Measurements from ENCODE around the gene SERTAD2. TPM values are rescaled to one million over a fixed set of nuclear protein-coding genes. Genes with fewer than 3 reads are reported as not detected.
A peak's percentile ranks its signal among the peaks of the same experiment; 100 is the strongest.

Gene SERTAD2
- total RNA-seq, 1 donor from 2014 or later: 21.3 TPM

GRCh38 chr2:64607381-64608304 is 46.1 kb downstream of the SERTAD2 start:
- no peak for DNase-seq (ENCODE audit: low read depth)

DNA sequence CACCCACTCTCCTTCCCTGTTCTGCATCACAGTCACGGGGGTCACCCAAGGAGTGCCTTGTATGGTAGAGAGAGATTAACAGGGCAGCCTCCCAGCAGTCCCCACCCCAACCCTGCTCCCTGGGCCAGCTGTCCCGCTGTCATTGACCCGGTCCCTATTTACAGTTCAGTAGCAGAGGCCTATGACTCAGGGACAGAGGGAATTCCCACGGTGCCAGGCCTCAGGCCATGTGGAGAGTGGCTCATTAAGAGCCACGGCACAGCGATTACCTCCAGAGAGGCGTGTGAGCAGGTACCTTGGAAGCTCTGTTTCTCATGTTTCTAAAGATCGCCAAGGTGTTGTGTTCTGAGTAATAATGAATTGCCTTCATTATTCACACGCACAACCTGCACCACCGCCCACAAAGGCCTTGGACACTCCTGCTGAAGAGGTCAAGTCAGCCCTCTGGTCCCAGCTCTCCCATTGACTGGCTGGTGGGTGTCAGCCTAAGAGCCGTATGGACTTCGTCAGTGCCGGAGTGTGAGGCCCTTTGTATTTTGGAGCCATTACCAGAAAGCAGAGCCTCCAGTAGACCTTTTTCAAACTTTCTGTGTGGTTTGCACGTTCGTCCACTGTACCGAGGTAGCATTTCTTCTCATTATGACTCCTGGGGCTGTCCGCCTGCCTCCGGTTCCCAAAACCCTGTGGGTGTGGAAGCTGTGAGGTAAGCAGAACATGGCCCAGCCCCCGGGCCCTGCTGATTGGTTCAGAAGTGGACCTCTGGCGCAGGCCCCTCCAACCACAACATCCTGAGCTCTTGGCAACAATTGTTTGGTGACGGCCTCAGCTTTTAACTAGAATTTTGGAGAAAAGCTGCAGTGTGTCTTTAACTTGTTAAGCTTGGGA is 47.0 kb downstream of the SERTAD2 start:
- DNase-seq (ENCODE audit: low read depth): peak; percentile 93

DNA sequence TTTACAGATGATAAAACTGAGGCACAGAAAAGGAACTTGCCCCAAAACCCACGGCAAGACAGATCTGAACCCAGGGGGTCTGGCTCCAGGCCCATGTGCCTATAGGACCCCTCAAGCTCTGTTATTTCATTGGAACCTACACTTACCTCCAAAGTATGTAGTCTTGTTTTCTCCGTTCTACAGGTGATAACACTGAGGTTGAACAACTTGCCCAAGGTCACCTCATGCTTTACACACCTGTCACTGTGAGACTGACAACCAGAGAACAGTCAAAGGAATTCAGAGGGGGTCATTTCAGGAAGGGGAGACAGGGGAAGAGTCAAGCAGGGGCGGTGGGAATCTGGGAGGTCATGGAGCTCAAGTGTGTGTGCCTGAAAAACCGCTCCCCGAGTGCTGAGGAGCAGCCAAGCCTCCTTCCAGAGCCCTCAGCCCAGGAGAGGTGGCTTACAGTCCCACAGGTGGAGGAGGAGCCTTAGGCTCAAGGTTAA is 47.7 kb downstream of the SERTAD2 start:
- no peak for DNase-seq (ENCODE audit: low read depth)

GRCh38 chr2:64605026-64605471 is 48.7 kb downstream of the SERTAD2 start:
- DNase-seq (ENCODE audit: low read depth): no peak

GRCh38 chr2:64604155-64604554 is 49.6 kb downstream of the SERTAD2 start:
- DNase-seq (ENCODE audit: low read depth): no peak

- DNase-seq (ENCODE audit: low read depth): no peak
These were observed 51.3 kb downstream of the SERTAD2 start for GRCh38 chr2:64602436-64602835.

DNA sequence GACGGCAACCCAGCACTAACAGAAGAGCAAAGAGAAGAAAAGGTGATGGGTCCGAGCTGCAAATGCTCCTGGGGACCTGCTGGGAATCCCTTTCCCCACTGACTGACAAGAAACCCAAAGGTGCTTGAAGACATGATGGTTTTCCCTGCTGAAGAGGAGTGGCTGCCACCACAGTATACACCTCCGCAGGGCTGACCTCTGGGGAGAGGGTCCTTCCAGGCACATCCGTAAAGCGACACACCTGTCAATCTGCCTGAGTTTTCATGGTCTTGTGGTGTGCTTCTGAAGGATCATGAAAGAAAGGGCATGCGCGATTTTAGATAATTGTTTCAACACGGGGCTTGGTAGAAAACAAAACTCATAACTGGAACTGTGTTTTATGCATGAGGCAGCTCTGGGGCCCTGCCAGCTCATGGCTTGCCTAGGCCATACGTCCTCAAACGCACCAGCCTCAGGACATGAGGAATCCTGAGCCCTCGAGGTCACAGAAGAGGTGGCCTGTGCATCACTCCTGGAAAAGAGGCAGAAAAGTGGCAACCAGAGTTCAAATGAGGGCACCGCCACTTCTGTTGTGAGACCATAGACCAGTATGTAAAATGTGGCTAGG is 51.8 kb downstream of the SERTAD2 start:
- no peak for DNase-seq (ENCODE audit: low read depth)

DNA sequence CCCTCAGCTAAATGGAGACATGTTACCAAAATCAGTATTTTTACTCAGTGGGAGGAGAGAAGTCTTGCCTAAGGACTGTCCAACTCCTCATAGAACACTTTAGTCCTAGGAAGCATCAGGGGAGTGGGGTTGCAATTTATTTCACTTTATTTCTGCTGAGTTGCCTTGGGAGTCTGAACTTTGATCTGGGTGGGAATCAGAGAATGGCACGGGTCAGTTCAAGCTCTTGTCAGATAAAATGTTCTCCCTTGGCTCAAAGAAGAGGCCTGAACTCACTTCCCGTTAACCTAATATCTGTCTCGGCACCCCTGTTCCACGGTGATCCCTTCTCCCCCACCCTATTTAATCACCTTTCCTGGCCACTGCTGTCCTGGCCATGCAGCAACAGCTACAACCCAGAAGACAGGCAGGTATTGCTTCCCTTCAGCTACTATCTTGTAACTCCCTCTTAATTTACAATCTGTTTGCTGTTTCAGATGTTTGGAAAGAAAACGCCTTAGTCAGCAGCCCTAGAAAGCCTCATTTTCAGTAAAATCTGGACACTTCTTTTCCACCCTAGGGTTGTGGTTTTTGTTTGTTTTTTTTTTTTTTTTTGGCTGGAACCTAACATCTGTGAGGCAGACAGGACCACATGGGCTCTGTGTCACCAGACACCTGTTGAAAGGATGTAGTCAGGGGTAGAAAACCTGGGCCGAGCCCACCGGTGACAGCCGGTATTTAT is 52.5 kb downstream of the SERTAD2 start:
- no peak for DNase-seq (ENCODE audit: low read depth)

- DNase-seq (ENCODE audit: low read depth): peak; percentile 15
These were observed 54.2 kb downstream of the SERTAD2 start for GRCh38 chr2:64599469-64599868.

- no peak for DNase-seq (ENCODE audit: low read depth)
These were observed 55.5 kb downstream of the SERTAD2 start for GRCh38 chr2:64598226-64598625.

DNA sequence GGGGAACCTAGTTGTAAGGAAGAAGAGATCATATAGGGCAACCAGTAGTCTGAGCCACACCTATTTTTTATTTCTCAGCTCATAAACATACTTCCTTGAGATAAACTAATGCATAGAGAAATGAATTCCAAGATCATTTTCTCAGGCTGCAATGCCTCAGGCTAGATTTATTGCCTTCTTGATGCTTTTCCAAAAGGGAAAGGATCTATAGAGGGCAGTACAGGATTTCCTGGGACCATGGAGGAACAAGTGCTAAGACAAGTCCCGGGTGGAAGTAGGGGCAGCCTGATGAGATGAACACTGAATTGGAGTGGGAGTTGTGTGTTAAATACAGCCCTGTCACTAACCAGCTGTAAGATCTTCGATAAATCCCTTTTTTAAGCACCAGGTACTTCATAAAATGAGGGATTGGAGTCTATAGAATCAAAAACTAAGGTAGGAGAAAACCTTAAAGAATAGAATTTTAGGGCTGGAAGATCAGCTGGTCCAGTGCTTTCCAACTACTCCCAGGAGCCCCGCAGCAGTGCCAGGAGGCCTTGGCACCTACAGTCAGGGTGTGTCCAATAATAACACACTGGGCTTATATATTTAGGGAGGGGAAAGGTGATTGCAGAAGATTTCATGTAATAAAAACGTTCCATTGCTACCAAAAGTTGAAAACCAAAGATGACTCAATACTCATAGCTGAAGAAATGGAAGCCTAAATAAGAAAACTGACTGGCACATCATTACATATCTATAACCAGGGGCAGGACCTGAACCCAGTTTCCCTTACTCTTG is 58.1 kb downstream of the SERTAD2 start:
- peak; percentile 42 for DNase-seq (ENCODE audit: low read depth)

- DNase-seq (ENCODE audit: low read depth): peak; percentile 42
These were observed 59.3 kb downstream of the SERTAD2 start for GRCh38 chr2:64594226-64594989.

- DNase-seq (ENCODE audit: low read depth): peak; percentile 18
These were observed 60.6 kb downstream of the SERTAD2 start for GRCh38 chr2:64593035-64593655.

DNA sequence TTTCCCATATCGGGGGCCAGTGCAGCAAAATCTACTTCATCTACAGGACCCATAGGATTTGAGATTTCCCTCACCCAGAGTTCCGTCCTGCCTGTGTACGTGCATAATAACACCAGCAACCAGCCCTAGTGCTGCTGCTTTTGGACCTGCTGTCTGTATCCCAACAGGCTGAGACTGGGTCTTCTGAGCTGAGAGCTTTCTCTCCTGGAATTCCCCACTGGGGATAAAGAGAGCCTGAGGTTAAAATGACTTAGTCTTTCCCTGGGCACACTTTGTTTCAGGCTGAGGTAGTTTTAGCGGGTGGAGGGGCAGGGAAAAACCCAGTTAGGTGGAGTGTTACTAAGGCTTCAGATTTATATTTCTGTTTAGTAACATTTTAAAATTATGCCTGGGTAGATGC is 62.5 kb downstream of the SERTAD2 start:
- DNase-seq (ENCODE audit: low read depth): peak; percentile 15

- DNase-seq (ENCODE audit: low read depth): no peak
These were observed 66.2 kb downstream of the SERTAD2 start for GRCh38 chr2:64587561-64587960.

DNA sequence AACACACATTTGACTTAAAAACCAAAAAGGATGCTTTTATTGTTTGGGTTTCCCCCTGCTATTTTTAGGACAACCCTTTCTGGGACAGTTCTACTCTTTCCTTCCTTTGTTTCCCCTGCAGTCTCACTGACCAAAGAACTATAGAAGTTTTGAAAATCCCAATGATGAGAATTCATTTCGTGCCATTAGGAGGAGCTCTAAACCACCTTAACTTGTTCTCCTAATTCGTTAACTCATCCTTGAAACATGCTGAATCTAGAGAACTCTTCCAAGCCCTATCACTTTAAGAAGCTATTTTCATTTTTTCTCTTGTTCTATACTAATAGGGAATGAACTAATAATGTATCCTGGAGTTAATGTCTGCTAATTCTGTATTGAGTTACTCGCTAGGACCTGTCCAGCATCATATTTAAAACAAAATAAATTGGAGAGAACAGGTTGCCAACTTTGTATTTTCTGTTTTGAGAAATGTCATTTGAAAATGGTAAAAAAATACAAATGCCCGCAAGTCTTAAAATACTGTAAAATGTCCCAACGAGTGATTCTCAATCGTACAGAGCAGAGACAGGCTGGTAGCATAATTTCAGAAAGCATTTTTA is 66.7 kb downstream of the SERTAD2 start:
- peak; percentile 66 for DNase-seq (ENCODE audit: low read depth)

DNA sequence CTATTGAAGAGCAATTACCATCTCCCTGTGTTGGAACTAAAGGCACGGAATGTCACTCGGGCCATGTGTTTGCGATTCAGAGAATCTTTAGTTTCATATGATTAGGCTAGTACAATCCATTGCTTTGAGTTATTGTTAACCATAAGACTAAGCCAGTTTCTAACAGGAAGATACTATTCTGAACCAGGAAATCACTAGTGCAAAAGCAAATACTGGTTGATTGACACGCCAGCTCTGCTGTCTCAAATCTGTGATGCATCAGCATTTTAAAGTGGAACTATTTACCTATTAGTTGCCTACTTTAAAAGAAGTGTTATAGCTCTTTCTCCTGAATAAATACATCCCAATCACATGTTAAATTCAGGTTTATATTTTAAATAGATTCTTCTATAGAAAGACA is 67.7 kb downstream of the SERTAD2 start:
- no peak for DNase-seq (ENCODE audit: low read depth)

GRCh38 chr2:64582774-64583340 is 70.9 kb downstream of the SERTAD2 start:
- no peak for DNase-seq (ENCODE audit: low read depth)

Measured in renal cortical epithelial cell (primary cell).